Mucosa of descending colon (tissue), 3 donors: ENCODE measurements around the gene CKAP2L. TPM values are rescaled to one million over a fixed set of nuclear protein-coding genes. Genes with fewer than 3 reads are reported as not detected.

Experiments
- ATAC-seq: fragments of 200-7000 bp; cut with Tn5 transposase; one replicate; pipeline ENCODE4 v1.9.1; 2020; ENCODE audit warnings: mild to moderate bottlenecking, moderate library complexity
- DNase-seq, 3 donors: peaks; one replicate each; pipeline ENCODE4 v3.0.0-alpha.2; 2020
- H3K36me3 ChIP-seq: fragments of 200-600 bp; one replicate; pipeline ENCODE4 v1.8.0; 2021; ENCODE audit warnings: low read depth, mild to moderate bottlenecking
- H3K4me1 ChIP-seq: fragments of 200-600 bp; one replicate; pipeline ENCODE4 v1.8.0; 2021; ENCODE audit warnings: low read depth, mild to moderate bottlenecking
- H3K4me3 ChIP-seq: fragments of 200-600 bp; one replicate; pipeline ENCODE4 v1.8.0; 2021; ENCODE audit warnings: mild to moderate bottlenecking
- H3K9me3 ChIP-seq: fragments of 200-600 bp; one replicate; pipeline ENCODE4 v1.8.0; 2021; ENCODE audit warnings: mild to moderate bottlenecking
- CTCF ChIP-seq: fragments of 200-600 bp; IDR thresholded peaks from one replicate; pipeline ENCODE4 v1.8.0; 2022; ENCODE audit warnings: antibody characterized with exemption, mild to moderate bottlenecking
- intact Hi-C, 2 donors: fragments of 100-400 bp; cut with DNase I in 1 of 2; cut with micrococcal nuclease in 1 of 2; formaldehyde crosslinking; loops; one replicate each; pipeline versions ENCODE4 v1.11.0 to v1.11.1; 2022; cut with DNase I, micrococcal nuclease
- total RNA-seq, 3 donors: library from RNA; stranded (reverse); fragmentation: NEBNext Ultra II Directional in 2 of 3; extraction: Animal tissue kit (Norgen Biotek cat#: 25700) in 2 of 3; gene quantifications; one replicate each; pipeline versions ENCODE4 v1.2.1 to v1.2.4, GENCODE V29; 2021 to 2023
- donor health status: DM: no; HTN: no; CAD: no; lungs with moderate emphysema.
- donor health status: DM: no; HTN: no; CAD: no.
- donor health status: DM: no; HTN: yes; CAD: no.

Gene CKAP2L
- total RNA-seq, 3 donors from 2014 or later = 1.2 to 9.5 (median 2.8) TPM

- H3K4me3 ChIP-seq = no peak overlapping the region
- intact Hi-C loops = no loop called here
- no peaks in the 10 kb centered on the region for H3K4me1 ChIP-seq
- H3K36me3 ChIP-seq = no peaks in the 10 kb centered on the region
- DNase-seq (no peak), ATAC-seq (no peak)
- no peak for TF ChIP-seq CTCF
- no peaks in the 10 kb centered on the region for H3K9me3 ChIP-seq
These were observed 11.7 kb upstream of the CKAP2L start for GRCh38 chr2:112776113-112776512.

- DNase-seq (no peak), ATAC-seq (no peak)
- no peaks in the 10 kb centered on the region for H3K9me3 ChIP-seq
- no peaks in the 10 kb centered on the region for H3K36me3 ChIP-seq
- no peaks in the 10 kb centered on the region for H3K4me1 ChIP-seq
- H3K4me3 ChIP-seq = no peak overlapping the region
- intact Hi-C loops = no loop called here
- no peak for TF ChIP-seq CTCF
These were observed 10.3 kb upstream of the CKAP2L start for GRCh38 chr2:112774536-112775285.

- Histone ChIP-seq H3K4me1 (no peaks in the 10 kb centered on the region), H3K9me3 (no peaks in the 10 kb centered on the region), H3K36me3 (no peaks in the 10 kb centered on the region), H3K4me3 (no peak overlapping the region)
- no peak for TF ChIP-seq CTCF
- intact Hi-C loops = no loop called here
- DNase-seq (no peak), ATAC-seq (no peak)
These were observed 9.1 kb upstream of the CKAP2L start for GRCh38 chr2:112773556-112773955.

GRCh38 chr2:112772911-112773475, 8.6 kb upstream of the CKAP2L start:
- ATAC-seq = no peak
- intact Hi-C loops = no loop called here
- no peak for DNase-seq
- no peaks in the 10 kb centered on the region for H3K36me3 ChIP-seq
- no peaks in the 10 kb centered on the region for H3K4me1 ChIP-seq
- H3K4me3 ChIP-seq = no peak overlapping the region
- H3K9me3 ChIP-seq = no peaks in the 10 kb centered on the region
- TF ChIP-seq CTCF = no peak

- no peak for DNase-seq
- no peaks in the 10 kb centered on the region for H3K9me3 ChIP-seq
- H3K36me3 ChIP-seq = no peaks in the 10 kb centered on the region
- no peak for ATAC-seq
- H3K4me3 ChIP-seq = no peak overlapping the region
- no peaks in the 10 kb centered on the region for H3K4me1 ChIP-seq
- TF ChIP-seq CTCF = no peak
- intact Hi-C loops = no loop called here
These were observed 7.9 kb upstream of the CKAP2L start for GRCh38 chr2:112772322-112772721.
